ENCODE measurements around the gene COL17A1.
A peak's percentile ranks its signal among the peaks of the same experiment; 100 is the strongest.

Gene COL17A1

GRCh38 chr10:104046651-104047050, 39.0 kb downstream of the COL17A1 start:
- DNase-seq, result no peak

- DNase-seq, result peak; percentile 17
These were observed 40.3 kb downstream of the COL17A1 start for GRCh38 chr10:104045151-104046089.

- no peak for DNase-seq
These were observed 41.8 kb downstream of the COL17A1 start for GRCh38 chr10:104043854-104044253.

- no peak for DNase-seq
These were observed 42.4 kb downstream of the COL17A1 start for GRCh38 chr10:104043185-104043830.

- no peak for DNase-seq
These were observed 43.7 kb downstream of the COL17A1 start for GRCh38 chr10:104041891-104042535.

GRCh38 chr10:104040862-104041789, 44.6 kb downstream of the COL17A1 start:
- no peak for DNase-seq

- DNase-seq, result no peak
These were observed 45.3 kb downstream of the COL17A1 start for GRCh38 chr10:104040382-104040781.

GRCh38 chr10:104038958-104039752, 46.5 kb downstream of the COL17A1 start:
- DNase-seq, result no peak

GRCh38 chr10:104038537-104038936, 47.1 kb downstream of the COL17A1 start:
- no peak for DNase-seq

GRCh38 chr10:104037261-104037951, 48.3 kb downstream of the COL17A1 start:
- DNase-seq, result no peak

- no peak for DNase-seq
These were observed 49.0 kb downstream of the COL17A1 start for GRCh38 chr10:104036518-104037260.

- no peak for DNase-seq
These were observed 49.7 kb downstream of the COL17A1 start for GRCh38 chr10:104036069-104036384.

GRCh38 chr10:104035194-104036068, 50.2 kb downstream of the COL17A1 start:
- DNase-seq, result no peak

- DNase-seq, result no peak
These were observed 51.1 kb downstream of the COL17A1 start for GRCh38 chr10:104034401-104035193.

GRCh38 chr10:104033966-104034365, 51.7 kb downstream of the COL17A1 start:
- no peak for DNase-seq

- no peak for DNase-seq
These were observed 52.2 kb downstream of the COL17A1 start for GRCh38 chr10:104033401-104033930.

GRCh38 chr10:104032144-104032775, 53.4 kb downstream of the COL17A1 start:
- no peak for DNase-seq

GRCh38 chr10:104031631-104032030, 54.0 kb downstream of the COL17A1 start:
- no peak for DNase-seq
